Measurements from ENCODE around the gene ENKUR. TPM values are rescaled to one million over a fixed set of nuclear protein-coding genes. Genes with fewer than 3 reads are reported as not detected.

Gene ENKUR
- total and polyA plus RNA-seq, 2 experiments from 2014 or later: 1.6 to 3.1 TPM

DNA sequence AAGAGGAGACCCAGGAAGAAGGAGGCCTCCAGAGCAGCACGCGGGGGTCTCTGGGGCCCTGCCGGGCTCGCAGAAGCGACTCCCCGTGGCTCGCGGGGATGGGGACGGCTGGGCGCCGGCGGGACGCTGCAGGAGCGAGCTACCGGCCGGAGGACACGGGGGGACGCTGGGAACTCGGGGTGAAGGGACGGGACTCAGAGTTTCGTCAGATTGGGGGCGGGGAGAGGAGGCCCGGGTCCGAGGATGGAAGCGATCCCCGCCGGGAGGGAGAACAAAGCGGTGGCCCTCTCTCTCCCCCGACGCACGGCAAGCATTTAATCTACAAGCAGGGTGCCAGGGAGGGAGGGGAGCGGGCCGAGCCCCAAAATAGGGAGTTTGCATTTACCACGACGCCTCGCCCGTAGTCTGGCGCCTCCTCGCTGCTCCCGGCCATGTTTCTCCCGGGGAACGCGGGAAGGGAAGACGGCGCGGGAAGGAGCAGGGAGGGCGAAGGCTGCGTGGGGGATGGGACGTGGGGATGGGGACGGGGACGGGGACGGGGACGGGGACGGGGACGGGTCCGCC lies 63.7 kb downstream of the ENKUR start, which contains the start of gene PRTFDC1:
Gene PRTFDC1 (minus strand): TSS at position 464 of the 564 bp plus-strand sequence. CDS start 31 bp downstream, at position 433.
- peak within 1 kb of the TSS; percentile 94 for H2AFZ ChIP-seq
- TF ChIP-seq EZH2phosphoT487 (IDR thresholded peaks at IDR 0.05; ENCODE audit: low read depth, severe bottlenecking, unreplicated experiment): no peak
- peak; percentile 18 for TF ChIP-seq CTCF (IDR thresholded peaks at IDR 0.05; ENCODE audit: poor library complexity)

GRCh38 chr10:24951201-24952142 lies 64.5 kb downstream of the ENKUR start:
- Histone ChIP-seq H3K4me3 (peak overlapping the region; percentile 73), H3K4me2 (peak overlapping the region; percentile 92), H3K4me1 (ENCODE audit: insufficient read depth) (peaks cover 8% of the 10 kb centered on the region), H3K9me3 (ENCODE audit: low read depth) (no peaks in the 10 kb centered on the region), H3K36me3 (replicated peaks; ENCODE audit: insufficient read depth, low read depth) (no peaks in the 10 kb centered on the region), H4K20me1 (ENCODE audit: insufficient read depth, poor library complexity, severe bottlenecking) (no peaks in the 10 kb centered on the region), H3K27me3 (no peaks in the 10 kb centered on the region), H2AFZ (peak overlapping the region; percentile 94), H3K79me2 (peaks cover 3% of the 10 kb centered on the region), H3K27ac (peak overlapping the region; percentile 81), H3K9me2 (replicated peaks; ENCODE audit: insufficient read depth) (no peaks in the 10 kb centered on the region)
- TF ChIP-seq EZH2 (IDR thresholded peaks at IDR 0.05; ENCODE audit: borderline replicate concordance): no peak
- WGBS (ENCODE audit: low lambda C conversion rate, missing lambda C conversion rate): 47% methylated on average over 10 of the region's 10 CpGs
- DNase-seq (ENCODE audit: low spot score): peak; percentile 38

More for the DNA sequence above, 63.7 kb downstream of the ENKUR start, which contains the start of gene PRTFDC1:
- H3K9me2 ChIP-seq (replicated peaks; ENCODE audit: insufficient read depth): no peaks in the 10 kb centered on the region
- H3K4me1 ChIP-seq (ENCODE audit: insufficient read depth): peaks cover 8% of the 10 kb centered on the region
- H3K36me3 ChIP-seq (replicated peaks; ENCODE audit: insufficient read depth, low read depth): no peaks in the 10 kb centered on the region
- 6% methylated on average over 26 of the region's 56 CpGs for WGBS (ENCODE audit: low lambda C conversion rate, missing lambda C conversion rate)
- H4K20me1 ChIP-seq (ENCODE audit: insufficient read depth, poor library complexity, severe bottlenecking): no peaks in the 10 kb centered on the region
- H3K27ac ChIP-seq: peak within 1 kb of the TSS; percentile 81
- H3K27me3 ChIP-seq: no peaks in the 10 kb centered on the region
- no peaks in the 10 kb centered on the region for H3K9me3 ChIP-seq (ENCODE audit: low read depth)
- no peaks in the 10 kb centered on the region for H3K79me2 ChIP-seq
- peak; percentile 71 for DNase-seq (ENCODE audit: low spot score)
- H3K4me3 ChIP-seq: peak within 1 kb of the TSS; percentile 73
- peak within 1 kb of the TSS; percentile 92 for H3K4me2 ChIP-seq

GRCh38 chr10:24950439-24950838 lies 65.5 kb downstream of the ENKUR start:
- no peaks in the 10 kb centered on the region for H3K27me3 ChIP-seq
- no peak overlapping the region for H3K4me3 ChIP-seq
- no peak overlapping the region for H2AFZ ChIP-seq
- peaks cover 3% of the 10 kb centered on the region for H3K79me2 ChIP-seq
- H4K20me1 ChIP-seq (ENCODE audit: insufficient read depth, poor library complexity, severe bottlenecking): no peaks in the 10 kb centered on the region
- WGBS (ENCODE audit: low lambda C conversion rate, missing lambda C conversion rate): 88% methylated on average over 5 of the region's 5 CpGs
- no peaks in the 10 kb centered on the region for H3K9me3 ChIP-seq (ENCODE audit: low read depth)
- DNase-seq (ENCODE audit: low spot score): no peak
- H3K4me1 ChIP-seq (ENCODE audit: insufficient read depth): peaks cover 8% of the 10 kb centered on the region
- H3K36me3 ChIP-seq (replicated peaks; ENCODE audit: insufficient read depth, low read depth): no peaks in the 10 kb centered on the region
- no peak overlapping the region for H3K4me2 ChIP-seq
- no peak overlapping the region for H3K27ac ChIP-seq
- TF ChIP-seq CTCF (IDR thresholded peaks at IDR 0.05; ENCODE audit: poor library complexity) (no peak), EZH2phosphoT487 (IDR thresholded peaks at IDR 0.05; ENCODE audit: low read depth, severe bottlenecking, unreplicated experiment) (no peak), EZH2 (IDR thresholded peaks at IDR 0.05; ENCODE audit: borderline replicate concordance) (no peak)
- H3K9me2 ChIP-seq (replicated peaks; ENCODE audit: insufficient read depth): no peaks in the 10 kb centered on the region

DNA sequence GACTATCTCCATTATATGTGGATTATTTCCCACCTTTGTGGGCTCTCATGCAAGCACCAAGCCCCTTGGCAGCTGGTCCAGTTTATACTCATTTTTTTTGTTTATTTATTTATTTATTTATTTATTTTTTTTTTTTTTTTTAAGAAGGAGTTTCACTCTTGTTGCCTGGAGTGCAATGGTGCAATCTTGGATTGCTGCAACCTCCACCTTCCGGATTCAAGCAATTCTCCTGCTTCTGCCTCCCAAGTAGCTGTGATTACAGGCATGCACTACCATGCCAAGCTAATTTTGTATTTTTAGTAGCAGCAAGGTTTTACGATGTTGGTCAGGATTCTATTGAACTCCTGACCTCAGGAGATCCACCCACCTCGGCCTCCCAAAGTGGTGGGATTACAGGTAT lies 66.3 kb downstream of the ENKUR start:
- Histone ChIP-seq H3K79me2 (peaks cover 3% of the 10 kb centered on the region), H2AFZ (no peak overlapping the region), H3K4me2 (no peak overlapping the region), H3K27me3 (no peaks in the 10 kb centered on the region), H3K4me3 (no peak overlapping the region), H3K36me3 (replicated peaks; ENCODE audit: insufficient read depth, low read depth) (no peaks in the 10 kb centered on the region), H3K9me3 (ENCODE audit: low read depth) (no peaks in the 10 kb centered on the region), H3K27ac (no peak overlapping the region), H3K4me1 (ENCODE audit: insufficient read depth) (peaks cover 11% of the 10 kb centered on the region), H3K9me2 (replicated peaks; ENCODE audit: insufficient read depth) (no peaks in the 10 kb centered on the region), H4K20me1 (ENCODE audit: insufficient read depth, poor library complexity, severe bottlenecking) (no peaks in the 10 kb centered on the region)
- WGBS (ENCODE audit: low lambda C conversion rate, missing lambda C conversion rate): 80% methylated on average over 3 of the region's 3 CpGs
- TF ChIP-seq EZH2 (IDR thresholded peaks at IDR 0.05; ENCODE audit: borderline replicate concordance): no peak
- no peak for TF ChIP-seq EZH2phosphoT487 (IDR thresholded peaks at IDR 0.05; ENCODE audit: low read depth, severe bottlenecking, unreplicated experiment)
- TF ChIP-seq CTCF (IDR thresholded peaks at IDR 0.05; ENCODE audit: poor library complexity): no peak
- DNase-seq (ENCODE audit: low spot score): no peak

Data from hepatocyte (in vitro differentiated cells).